KG1 (cell line): ENCODE results near the gene FAM168A.

ENCODE experiments used
- DNase-seq: peaks from one replicate; lab custom pipeline; 2025; lab: John Stamatoyannopoulos, UW

The FAM168A gene

GRCh38 chr11:73555615-73556014 is 42.3 kb downstream of the FAM168A start:
- DNase-seq, result no peak

- DNase-seq, result no peak
Measured at GRCh38 chr11:73554671-73555320, 43.1 kb downstream of the FAM168A start.

GRCh38 chr11:73553266-73553665 is 44.6 kb downstream of the FAM168A start:
- no peak for DNase-seq

GRCh38 chr11:73551677-73552076 is 46.2 kb downstream of the FAM168A start:
- DNase-seq, result no peak

GRCh38 chr11:73549376-73549775 is 48.5 kb downstream of the FAM168A start:
- DNase-seq, result no peak

GRCh38 chr11:73547706-73548595 is 50.0 kb downstream of the FAM168A start:
- no peak for DNase-seq

GRCh38 chr11:73542175-73542574 is 55.7 kb downstream of the FAM168A start:
- no peak for DNase-seq

GRCh38 chr11:73539506-73540084 is 58.3 kb downstream of the FAM168A start:
- DNase-seq, result no peak

- DNase-seq, result peak; percentile 76
Measured at GRCh38 chr11:73538381-73538872, 59.5 kb downstream of the FAM168A start.

GRCh38 chr11:73537969-73538368 is 59.9 kb downstream of the FAM168A start:
- no peak for DNase-seq

GRCh38 chr11:73536961-73537360 is 61.0 kb downstream of the FAM168A start:
- no peak for DNase-seq

- no peak for DNase-seq
Measured at GRCh38 chr11:73532310-73532709, 65.6 kb downstream of the FAM168A start.

- DNase-seq, result no peak
Measured at GRCh38 chr11:73531386-73531785, 66.5 kb downstream of the FAM168A start.

GRCh38 chr11:73530109-73530508 is 67.8 kb downstream of the FAM168A start:
- no peak for DNase-seq

GRCh38 chr11:73529204-73529530 is 68.7 kb downstream of the FAM168A start:
- DNase-seq, result no peak

- peak; percentile 81 for DNase-seq
Measured at GRCh38 chr11:73528483-73529203, 69.3 kb downstream of the FAM168A start.

GRCh38 chr11:73528013-73528412 is 69.9 kb downstream of the FAM168A start:
- DNase-seq, result no peak

- no peak for DNase-seq
Measured at GRCh38 chr11:73525611-73526010, 72.3 kb downstream of the FAM168A start.

GRCh38 chr11:73524774-73525173 is 73.1 kb downstream of the FAM168A start:
- DNase-seq, result no peak

GRCh38 chr11:73521621-73522020 is 76.3 kb downstream of the FAM168A start:
- no peak for DNase-seq

- no peak for DNase-seq
Measured at GRCh38 chr11:73520353-73521061, 77.4 kb downstream of the FAM168A start.

- no peak for DNase-seq
Measured at GRCh38 chr11:73519266-73519665, 78.6 kb downstream of the FAM168A start.
